Loucy (cell line): Measurements from ENCODE around the gene EFNA4.

Experiments
- H2AFZ ChIP-seq: fragments of 200-600 bp; sonication (generic); 2 replicates; pipeline ENCODE4 v1.6.0; 2016; ENCODE audit warnings: antibody characterized with exemption, mild to moderate bottlenecking, low read length, moderate library complexity
- H3F3A ChIP-seq: fragments of 200-600 bp; 2 replicates; pipeline ENCODE4 v1.6.0; 2016; ENCODE audit warnings: antibody characterized with exemption, low read depth, mild to moderate bottlenecking
- H3K27me3 ChIP-seq: fragments of 200-600 bp; sonication (generic); 2 replicates; pipeline ENCODE4 v1.6.1; 2014; ENCODE audit warnings: low read length, mild to moderate bottlenecking; ENCODE audit not compliant: insufficient read depth, poor library complexity, severe bottlenecking
- H3K36me3 ChIP-seq: fragments of 200-600 bp; sonication (generic); 2 replicates; pipeline ENCODE4 v1.6.1; 2016; ENCODE audit warnings: low read length; ENCODE audit not compliant: insufficient read depth
- H3K4me1 ChIP-seq: fragments of 200-600 bp; sonication (generic); 2 replicates; pipeline ENCODE4 v1.5.1; 2014; ENCODE audit warnings: low read length, mild to moderate bottlenecking; ENCODE audit not compliant: insufficient read depth, poor library complexity, severe bottlenecking
- H3K4me2 ChIP-seq: fragments of 200-600 bp; sonication (generic); 2 replicates; pipeline ENCODE4 v1.6.0; 2014; ENCODE audit warnings: antibody characterized with exemption, low read length, low read depth, mild to moderate bottlenecking; ENCODE audit not compliant: poor library complexity, severe bottlenecking
- H3K4me3 ChIP-seq: fragments of 200-600 bp; sonication (generic); 2 replicates; pipeline ENCODE4 v1.5.1; 2014; ENCODE audit warnings: low read length, mild to moderate bottlenecking, mixed read lengths; ENCODE audit not compliant: poor library complexity, severe bottlenecking
- H3K79me2 ChIP-seq: fragments of 200-600 bp; sonication (generic); 2 replicates; pipeline ENCODE4 v1.6.1; 2014; ENCODE audit warnings: low read length; ENCODE audit not compliant: insufficient read depth
- H3K9ac ChIP-seq: fragments of 200-600 bp; sonication (generic); 2 replicates; pipeline ENCODE4 v1.6.0; 2014; ENCODE audit warnings: mild to moderate bottlenecking, low read depth, low read length, moderate library complexity; ENCODE audit not compliant: poor library complexity, severe bottlenecking
- H3K9me2 ChIP-seq: fragments of 200-600 bp; sonication (generic); replicated peaks from 2 replicates; pipeline ENCODE4 v1.6.1; 2016; ENCODE audit warnings: low read depth, low read length, mixed read lengths
- H3K9me3 ChIP-seq: fragments of 200-600 bp; sonication (generic); 2 replicates; pipeline ENCODE4 v1.6.1; 2014; ENCODE audit warnings: mild to moderate bottlenecking, antibody characterized with exemption, low read length, low read depth; ENCODE audit not compliant: insufficient read depth
- H4K20me1 ChIP-seq: fragments of 200-600 bp; sonication (generic); 2 replicates; pipeline ENCODE4 v1.6.0; 2014; ENCODE audit warnings: antibody characterized with exemption, low read length, mild to moderate bottlenecking; ENCODE audit not compliant: insufficient read depth, poor library complexity, severe bottlenecking
- EZH2phosphoT487 ChIP-seq: fragments of 200-600 bp; IDR thresholded peaks from 2 replicates; pipeline ENCODE4 v1.6.1; 2018; ENCODE audit warnings: antibody characterized with exemption, mild to moderate bottlenecking, moderate library complexity, borderline replicate concordance
- TF ChIP-seq, protein P1 (sequence below): fragments of 200-600 bp; sonication (generic); conservative IDR thresholded peaks from 2 replicates; pipeline ENCODE4 v1.5.1; 2014; ENCODE audit warnings: mild to moderate bottlenecking, antibody characterized with exemption, low read length

The EFNA4 gene

DNA sequence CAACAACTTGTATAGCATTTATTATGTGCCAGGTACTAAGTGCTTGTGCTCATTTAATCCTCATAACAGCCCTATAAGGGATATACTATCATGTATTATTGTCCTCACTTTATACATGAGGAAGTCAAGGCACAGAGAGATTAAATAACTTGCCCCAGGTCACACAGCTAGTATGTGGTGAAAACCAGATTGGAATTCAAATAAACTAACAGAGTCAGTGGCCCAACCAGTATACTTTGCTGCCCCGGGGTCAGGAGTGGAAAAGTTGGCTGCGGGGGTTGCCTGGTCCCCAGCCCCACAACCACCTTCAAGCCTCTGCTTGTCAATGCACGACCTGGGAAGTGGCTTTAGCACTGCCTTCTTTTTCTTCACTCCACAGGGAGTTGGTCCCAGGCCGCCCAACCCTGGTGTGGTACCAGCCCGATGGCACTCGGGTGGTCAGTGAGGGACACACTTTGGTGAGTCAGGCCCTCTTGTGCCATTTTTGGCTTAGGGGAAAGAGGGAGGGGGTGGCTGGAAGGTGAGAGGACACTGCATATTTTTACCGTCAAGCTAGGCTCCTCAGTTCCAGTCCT lies 9.9 kb upstream of the EFNA4 start:
- peak overlapping the region; percentile 71 for H3K9ac ChIP-seq
- no peaks in the 10 kb centered on the region for H4K20me1 ChIP-seq
- H3K9me3 ChIP-seq: no peaks in the 10 kb centered on the region
- no peaks in the 10 kb centered on the region for H3K27me3 ChIP-seq
- H3K4me2 ChIP-seq: peak overlapping the region; percentile 86
- TF ChIP-seq EZH2phosphoT487: no peak
- TF ChIP-seq, protein P1, sequence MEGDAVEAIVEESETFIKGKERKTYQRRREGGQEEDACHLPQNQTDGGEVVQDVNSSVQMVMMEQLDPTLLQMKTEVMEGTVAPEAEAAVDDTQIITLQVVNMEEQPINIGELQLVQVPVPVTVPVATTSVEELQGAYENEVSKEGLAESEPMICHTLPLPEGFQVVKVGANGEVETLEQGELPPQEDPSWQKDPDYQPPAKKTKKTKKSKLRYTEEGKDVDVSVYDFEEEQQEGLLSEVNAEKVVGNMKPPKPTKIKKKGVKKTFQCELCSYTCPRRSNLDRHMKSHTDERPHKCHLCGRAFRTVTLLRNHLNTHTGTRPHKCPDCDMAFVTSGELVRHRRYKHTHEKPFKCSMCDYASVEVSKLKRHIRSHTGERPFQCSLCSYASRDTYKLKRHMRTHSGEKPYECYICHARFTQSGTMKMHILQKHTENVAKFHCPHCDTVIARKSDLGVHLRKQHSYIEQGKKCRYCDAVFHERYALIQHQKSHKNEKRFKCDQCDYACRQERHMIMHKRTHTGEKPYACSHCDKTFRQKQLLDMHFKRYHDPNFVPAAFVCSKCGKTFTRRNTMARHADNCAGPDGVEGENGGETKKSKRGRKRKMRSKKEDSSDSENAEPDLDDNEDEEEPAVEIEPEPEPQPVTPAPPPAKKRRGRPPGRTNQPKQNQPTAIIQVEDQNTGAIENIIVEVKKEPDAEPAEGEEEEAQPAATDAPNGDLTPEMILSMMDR: no peak
- no peaks in the 10 kb centered on the region for H3K36me3 ChIP-seq
- H2AFZ ChIP-seq: no peak overlapping the region
- no peaks in the 10 kb centered on the region; the same call in 1 of the 2 replicates for H3K79me2 ChIP-seq
- no peaks in the 10 kb centered on the region for H3K9me2 ChIP-seq
- no peaks in the 10 kb centered on the region for H3F3A ChIP-seq
- H3K4me3 ChIP-seq: peak overlapping the region; percentile 79
- H3K4me1 ChIP-seq: peaks cover 23% of the 10 kb centered on the region

GRCh38 chr1:155057104-155057503 lies 6.4 kb upstream of the EFNA4 start:
- Histone ChIP-seq H3K36me3 (no peaks in the 10 kb centered on the region), H3K4me1 (peaks cover 26% of the 10 kb centered on the region), H3K9ac (no peak overlapping the region), H3F3A (no peaks in the 10 kb centered on the region), H3K4me3 (no peak overlapping the region), H3K9me3 (no peaks in the 10 kb centered on the region), H2AFZ (no peak overlapping the region), H3K79me2 (no peaks in the 10 kb centered on the region; the same call in 1 of the 2 replicates), H3K4me2 (no peak overlapping the region), H4K20me1 (no peaks in the 10 kb centered on the region), H3K9me2 (no peaks in the 10 kb centered on the region), H3K27me3 (no peaks in the 10 kb centered on the region)
- TF ChIP-seq, protein P1: no peak
- no peak for TF ChIP-seq EZH2phosphoT487

DNA sequence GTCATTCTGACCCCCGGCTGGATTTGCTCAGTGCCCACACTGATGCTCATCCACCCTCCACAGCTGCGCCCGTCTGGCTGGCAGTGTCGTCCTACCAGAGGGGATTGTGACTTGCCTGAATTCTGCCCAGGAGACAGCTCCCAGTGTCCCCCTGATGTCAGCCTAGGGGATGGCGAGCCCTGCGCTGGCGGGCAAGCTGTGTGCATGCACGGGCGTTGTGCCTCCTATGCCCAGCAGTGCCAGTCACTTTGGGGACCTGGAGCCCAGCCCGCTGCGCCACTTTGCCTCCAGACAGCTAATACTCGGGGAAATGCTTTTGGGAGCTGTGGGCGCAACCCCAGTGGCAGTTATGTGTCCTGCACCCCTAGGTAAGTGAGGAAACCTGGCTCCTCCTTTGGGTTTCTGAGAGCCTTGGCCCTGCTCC lies 5.7 kb upstream of the EFNA4 start:
- H3K36me3 ChIP-seq: no peaks in the 10 kb centered on the region
- no peak overlapping the region for H3K9ac ChIP-seq
- TF ChIP-seq EZH2phosphoT487: no peak
- TF ChIP-seq, protein P1: peak; percentile 25; the same call in 1 of the 2 replicates

More for the DNA sequence above, 5.7 kb upstream of the EFNA4 start:
- no peaks in the 10 kb centered on the region for H3F3A ChIP-seq
- H3K4me1 ChIP-seq: peaks cover 25% of the 10 kb centered on the region
- no peak overlapping the region for H3K4me3 ChIP-seq
- no peaks in the 10 kb centered on the region for H3K9me3 ChIP-seq
- H3K4me2 ChIP-seq: no peak overlapping the region
- no peaks in the 10 kb centered on the region for H3K9me2 ChIP-seq
- H3K79me2 ChIP-seq: no peaks in the 10 kb centered on the region; the same call in 1 of the 2 replicates
- no peak overlapping the region for H2AFZ ChIP-seq
- H4K20me1 ChIP-seq: no peaks in the 10 kb centered on the region
- no peaks in the 10 kb centered on the region for H3K27me3 ChIP-seq
